Limb (tissue), 2 donors: ENCODE data around the gene LIME1.
"Not testable (repeated sequence)": the region's sequence is repeated elsewhere in the genome, so short reads cannot be mapped to it uniquely, and the experiment has no call there.

ENCODE experiments used
- DNase-seq, 2 donors: peaks; one replicate each; pipeline ENCODE4 v3.0.0-alpha.2; 2016; ENCODE audit errors: extremely low spot score in 2 of 2

LIME1 gene

GRCh38 chr20:63707558-63708300, 28.7 kb upstream of the LIME1 start, which contains the start of the genes ARFRP1 and ZGPAT:
ARFRP1 (minus strand) TSS chr20:63707976; CDS start chr20:63707091, 885 bp downstream.
ZGPAT (plus strand) TSS chr20:63708039; CDS start chr20:63708581, 542 bp downstream.
- DNase-seq: peak; percentile 83 to 93

- DNase-seq: no peak
These were observed 27.9 kb upstream of the LIME1 start for GRCh38 chr20:63708301-63709148.

- DNase-seq: no peak
These were observed 27.3 kb upstream of the LIME1 start for GRCh38 chr20:63709149-63709527.

- no peak for DNase-seq
These were observed 25.3 kb upstream of the LIME1 start for GRCh38 chr20:63711085-63711645.

- DNase-seq: no peak
These were observed 24.3 kb upstream of the LIME1 start for GRCh38 chr20:63712191-63712590.

GRCh38 chr20:63714858-63715257, 21.6 kb upstream of the LIME1 start:
- DNase-seq: no peak

- DNase-seq: no peak
These were observed 17.5 kb upstream of the LIME1 start for GRCh38 chr20:63718996-63719395.

GRCh38 chr20:63722967-63723622, 13.4 kb upstream of the LIME1 start:
- not testable (repeated sequence) for DNase-seq

- DNase-seq: not testable (repeated sequence)
These were observed 6.2 kb upstream of the LIME1 start for GRCh38 chr20:63730189-63730733.

GRCh38 chr20:63731410-63731809, 5.1 kb upstream of the LIME1 start:
- no peak for DNase-seq

GRCh38 chr20:63732118-63733095, 4.1 kb upstream of the LIME1 start:
- no peak for DNase-seq

- no peak for DNase-seq
These were observed 3.3 kb upstream of the LIME1 start for GRCh38 chr20:63733117-63733516.

- DNase-seq: no peak
These were observed 2.8 kb upstream of the LIME1 start for GRCh38 chr20:63733579-63734081.

- no peak for DNase-seq
These were observed 2.1 kb upstream of the LIME1 start for GRCh38 chr20:63734111-63734945.

GRCh38 chr20:63734946-63735858, 1.3 kb upstream of the LIME1 start:
- no peak for DNase-seq

- no peak for DNase-seq
These were observed 630 bp downstream of the LIME1 start for GRCh38 chr20:63736893-63737694.

- no peak for DNase-seq
These were observed 1.2 kb downstream of the LIME1 start for GRCh38 chr20:63737695-63737944.
